Smooth muscle cell (in vitro differentiated cells): ENCODE data around the gene HEATR9. TPM values are rescaled to one million over a fixed set of nuclear protein-coding genes. Genes with fewer than 3 reads are reported as not detected.

ENCODE experiments used
- DNase-seq: peaks from one replicate; lab custom pipeline; 2025; ENCODE audit not compliant: unreplicated experiment; lab: John Stamatoyannopoulos, UW
- H2AFZ ChIP-seq: fragments of 200-600 bp; sonication (generic); 2 replicates; pipeline ENCODE4 v1.6.0; 2016; ENCODE audit warnings: antibody characterized with exemption, low read depth, mild to moderate bottlenecking
- H3F3A ChIP-seq: fragments of 200-600 bp; sonication (generic); 2 replicates; pipeline ENCODE4 v1.6.0; 2017; ENCODE audit warnings: antibody characterized with exemption, low read depth
- H3K27ac ChIP-seq: fragments of 200-600 bp; sonication (generic); 2 replicates; pipeline ENCODE4 v1.5.1; 2016; ENCODE audit warnings: low read depth, mild to moderate bottlenecking
- H3K27me3 ChIP-seq: fragments of 200-600 bp; sonication (generic); 2 replicates; pipeline ENCODE4 v1.6.1; 2016; ENCODE audit warnings: low read depth, mild to moderate bottlenecking
- H3K36me3 ChIP-seq: fragments of 200-600 bp; sonication (generic); 2 replicates; pipeline ENCODE4 v1.5.1; 2016; ENCODE audit warnings: low read depth
- H3K4me1 ChIP-seq: fragments of 200-600 bp; sonication (generic); 2 replicates; pipeline ENCODE4 v1.5.1; 2016; ENCODE audit warnings: low read depth
- H3K4me2 ChIP-seq: fragments of 200-600 bp; sonication (generic); 2 replicates; pipeline ENCODE4 v1.6.0; 2016; ENCODE audit warnings: mild to moderate bottlenecking
- H3K4me3 ChIP-seq: fragments of 200-600 bp; sonication (generic); 2 replicates; pipeline ENCODE4 v1.5.1; 2016; ENCODE audit warnings: mild to moderate bottlenecking
- H3K79me2 ChIP-seq: fragments of 200-600 bp; sonication (generic); 2 replicates; pipeline ENCODE4 v1.6.0; 2016; ENCODE audit warnings: low read depth, mild to moderate bottlenecking
- H3K9ac ChIP-seq: fragments of 200-600 bp; sonication (generic); 2 replicates; pipeline ENCODE4 v1.6.0; 2016; ENCODE audit warnings: low read depth
- H3K9me3 ChIP-seq: fragments of 200-600 bp; sonication (generic); replicated peaks from 2 replicates; pipeline ENCODE4 v1.5.1; 2016; ENCODE audit warnings: low read depth
- H4K20me1 ChIP-seq: fragments of 200-600 bp; sonication (generic); 2 replicates; pipeline ENCODE4 v1.6.0; 2016; ENCODE audit warnings: low read depth
- CTCF ChIP-seq: fragments of 200-600 bp; sonication (generic); IDR thresholded peaks from 2 replicates; pipeline ENCODE4 v1.5.1; 2017; ENCODE audit warnings: borderline replicate concordance, mild to moderate bottlenecking, antibody characterized with exemption; ENCODE audit not compliant: insufficient read depth, poor library complexity, severe bottlenecking
- WGBS: methylation state at CpG from one replicate; pipeline ENCODE4 v1.1.7; 2016; ENCODE audit warnings: low lambda C conversion rate; 5-methylcytosine and 5-hydroxymethylcytosine counted together
- polyA plus RNA-seq: library from polyadenylated mRNA; unstranded; fragments of >200 nt; fragmentation: Nextera tagmentation; extraction: Ambion mirVana; gene quantifications from 2 replicates; pipeline ENCODE4 v1.2.1, GENCODE V29; 2016
- total RNA-seq: library from RNA; depleted of rRNA; stranded (reverse); fragments of >200 nt; gene quantifications from 2 replicates; pipeline ENCODE4 v1.2.3, GENCODE V29; 2014

Gene HEATR9
- total and polyA plus RNA-seq, 2 experiments from 2014 or later = not detected

DNA sequence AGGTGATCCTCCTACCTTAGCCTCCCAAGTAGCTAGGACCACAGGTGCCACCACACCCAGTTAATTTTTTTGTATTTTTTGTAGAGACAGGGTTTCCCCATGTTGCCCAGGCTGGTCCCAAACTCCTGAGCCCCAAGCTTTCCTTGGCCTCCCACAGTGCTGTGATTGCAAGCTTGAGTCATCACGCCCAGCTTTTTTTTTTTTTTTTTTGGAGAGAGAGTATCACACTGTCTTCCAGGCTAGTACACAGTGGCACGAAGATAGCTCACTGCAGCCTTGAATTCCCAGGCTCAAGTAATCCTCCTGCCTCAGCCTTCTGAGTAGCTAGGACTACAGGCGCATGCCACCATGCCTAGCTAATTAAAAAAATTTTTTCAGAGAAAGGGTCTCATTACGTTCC is 27.2 kb downstream of the HEATR9 start:
- 31% methylated on average over 4 of the region's 4 CpGs for WGBS
- no peak for DNase-seq
- Histone ChIP-seq H3K4me2 (no peak overlapping the region), H4K20me1 (peaks cover 45% of the 10 kb centered on the region), H3K27me3 (no peaks in the 10 kb centered on the region), H3K9me3 (no peaks in the 10 kb centered on the region), H3K36me3 (peaks cover 33% of the 10 kb centered on the region), H3K4me1 (no peaks in the 10 kb centered on the region), H3K79me2 (peaks cover 5% of the 10 kb centered on the region), H3K9ac (no peak overlapping the region), H3K4me3 (no peak overlapping the region), H2AFZ (no peak overlapping the region), H3K27ac (peak overlapping the region; percentile 49), H3F3A (peaks cover 4% of the 10 kb centered on the region)
- no peak for TF ChIP-seq CTCF

DNA sequence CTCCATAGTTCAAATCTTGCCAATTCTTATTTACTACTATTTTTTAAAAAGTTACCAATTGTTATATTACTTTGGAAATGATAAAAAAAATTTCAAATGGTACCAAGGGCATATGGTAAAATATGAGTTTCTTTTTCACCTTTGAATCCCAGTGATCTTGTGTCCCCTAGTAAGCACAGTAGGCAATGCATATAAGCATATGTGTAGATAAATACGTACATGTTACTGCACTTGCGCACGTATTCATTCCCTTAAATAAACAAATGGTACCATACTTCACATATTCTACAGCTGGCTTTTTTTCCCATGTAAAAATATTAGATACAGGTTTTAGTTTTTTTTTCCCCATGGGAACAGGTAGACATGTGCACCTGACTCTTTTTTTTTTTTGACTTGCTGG is 27.6 kb downstream of the HEATR9 start:
- TF ChIP-seq CTCF = no peak
- WGBS = 74% methylated on average over 3 of the region's 3 CpGs
- no peaks in the 10 kb centered on the region for H3K27me3 ChIP-seq
- peak overlapping the region; percentile 24 for H3K27ac ChIP-seq
- H3K36me3 ChIP-seq = peaks cover 37% of the 10 kb centered on the region
- H4K20me1 ChIP-seq = peaks cover 44% of the 10 kb centered on the region
- peaks cover 3% of the 10 kb centered on the region for H3F3A ChIP-seq
- no peak overlapping the region for H3K4me2 ChIP-seq
- H3K79me2 ChIP-seq = peaks cover 9% of the 10 kb centered on the region
- H3K4me3 ChIP-seq = no peak overlapping the region
- no peak for DNase-seq
- H3K9me3 ChIP-seq = no peaks in the 10 kb centered on the region
- H2AFZ ChIP-seq = no peak overlapping the region
- no peak overlapping the region for H3K9ac ChIP-seq
- no peaks in the 10 kb centered on the region for H3K4me1 ChIP-seq

- H3K4me3 ChIP-seq = no peak overlapping the region
- no peak for TF ChIP-seq CTCF
- H3K9ac ChIP-seq = no peak overlapping the region
- H3K27ac ChIP-seq = no peak overlapping the region
- no peaks in the 10 kb centered on the region for H3K4me1 ChIP-seq
- H4K20me1 ChIP-seq = peaks cover 56% of the 10 kb centered on the region
- no peaks in the 10 kb centered on the region for H3K27me3 ChIP-seq
- H3F3A ChIP-seq = peaks cover 14% of the 10 kb centered on the region
- no peak overlapping the region for H3K4me2 ChIP-seq
- DNase-seq = no peak
- H3K79me2 ChIP-seq = peaks cover 27% of the 10 kb centered on the region
- H2AFZ ChIP-seq = no peak overlapping the region
- H3K36me3 ChIP-seq = peaks cover 47% of the 10 kb centered on the region
- no peaks in the 10 kb centered on the region for H3K9me3 ChIP-seq
- 100% methylated on average over 1 of the region's 1 CpG for WGBS
Observed at GRCh38 chr17:35825206-35825605, 43.5 kb downstream of the HEATR9 start.

- Histone ChIP-seq H4K20me1 (peaks cover 89% of the 10 kb centered on the region), H3K9me3 (no peaks in the 10 kb centered on the region), H3K36me3 (peaks cover 52% of the 10 kb centered on the region), H3K27me3 (no peaks in the 10 kb centered on the region), H3K4me1 (no peaks in the 10 kb centered on the region), H3F3A (no peaks in the 10 kb centered on the region), H2AFZ (no peak overlapping the region), H3K79me2 (peaks cover 57% of the 10 kb centered on the region), H3K9ac (no peak overlapping the region), H3K27ac (no peak overlapping the region), H3K4me2 (no peak overlapping the region), H3K4me3 (no peak overlapping the region)
- no peak for TF ChIP-seq CTCF
- WGBS = 97% methylated on average over 2 of the region's 2 CpGs
- no peak for DNase-seq
Observed at GRCh38 chr17:35821308-35821707, 47.4 kb downstream of the HEATR9 start.
